Astrocyte of the spinal cord (primary cell): ENCODE data around the gene ZNF423.

Experiments
- DNase-seq: peaks from one replicate; pipeline ENCODE4 v3.0.0; 2011; ENCODE audit warnings: low read depth, low spot score
- H3K4me3 ChIP-seq: 2 replicates; pipeline ENCODE4 v1.5.1; 2011; ENCODE audit warnings: low read depth, mild to moderate bottlenecking, low read length, moderate library complexity
- in situ Hi-C: cut with HindIII; loops from 2 replicates; pipeline ENCODE4 v1.10.0; 2017; ENCODE audit warnings: low sequenced_read_pairs
- TF ChIP-seq, protein P1 (sequence below): IDR thresholded peaks from 2 replicates; pipeline ENCODE4 v1.5.1; 2012; ENCODE audit warnings: low read depth, mild to moderate bottlenecking, low read length, inconsistent platforms

The ZNF423 gene

GRCh38 chr16:49471038-49471727 lies 384.7 kb downstream of the ZNF423 start:
- TF ChIP-seq, protein P1, sequence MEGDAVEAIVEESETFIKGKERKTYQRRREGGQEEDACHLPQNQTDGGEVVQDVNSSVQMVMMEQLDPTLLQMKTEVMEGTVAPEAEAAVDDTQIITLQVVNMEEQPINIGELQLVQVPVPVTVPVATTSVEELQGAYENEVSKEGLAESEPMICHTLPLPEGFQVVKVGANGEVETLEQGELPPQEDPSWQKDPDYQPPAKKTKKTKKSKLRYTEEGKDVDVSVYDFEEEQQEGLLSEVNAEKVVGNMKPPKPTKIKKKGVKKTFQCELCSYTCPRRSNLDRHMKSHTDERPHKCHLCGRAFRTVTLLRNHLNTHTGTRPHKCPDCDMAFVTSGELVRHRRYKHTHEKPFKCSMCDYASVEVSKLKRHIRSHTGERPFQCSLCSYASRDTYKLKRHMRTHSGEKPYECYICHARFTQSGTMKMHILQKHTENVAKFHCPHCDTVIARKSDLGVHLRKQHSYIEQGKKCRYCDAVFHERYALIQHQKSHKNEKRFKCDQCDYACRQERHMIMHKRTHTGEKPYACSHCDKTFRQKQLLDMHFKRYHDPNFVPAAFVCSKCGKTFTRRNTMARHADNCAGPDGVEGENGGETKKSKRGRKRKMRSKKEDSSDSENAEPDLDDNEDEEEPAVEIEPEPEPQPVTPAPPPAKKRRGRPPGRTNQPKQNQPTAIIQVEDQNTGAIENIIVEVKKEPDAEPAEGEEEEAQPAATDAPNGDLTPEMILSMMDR = no peak
- no peak for DNase-seq
- in situ Hi-C loops = no loop called here
- H3K4me3 ChIP-seq = no peak overlapping the region

DNA sequence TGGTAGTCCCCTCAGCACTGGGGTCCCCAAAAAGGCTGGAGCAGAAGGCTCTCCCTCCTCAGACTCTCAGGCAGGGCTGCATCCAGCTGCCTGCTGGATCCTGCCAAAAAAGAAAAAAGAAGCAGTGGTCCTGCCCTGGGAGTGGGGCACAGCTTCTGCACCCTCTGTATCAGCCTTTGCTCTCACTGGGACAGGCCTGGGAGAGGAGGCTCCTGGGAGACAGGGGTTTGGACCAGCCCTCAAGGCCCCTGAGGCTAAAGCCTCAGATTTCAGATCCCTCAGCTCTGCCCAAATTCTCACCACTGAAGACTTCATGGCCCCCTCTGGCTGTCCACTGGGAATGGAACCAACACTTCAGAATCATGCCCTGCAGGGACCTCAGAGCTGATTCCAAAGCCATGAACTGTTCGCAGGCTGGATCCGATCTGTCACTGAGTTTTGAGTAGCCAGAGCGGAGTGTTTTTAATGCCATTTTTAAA lies 385.4 kb downstream of the ZNF423 start:
- in situ Hi-C loops = no loop called here

DNA sequence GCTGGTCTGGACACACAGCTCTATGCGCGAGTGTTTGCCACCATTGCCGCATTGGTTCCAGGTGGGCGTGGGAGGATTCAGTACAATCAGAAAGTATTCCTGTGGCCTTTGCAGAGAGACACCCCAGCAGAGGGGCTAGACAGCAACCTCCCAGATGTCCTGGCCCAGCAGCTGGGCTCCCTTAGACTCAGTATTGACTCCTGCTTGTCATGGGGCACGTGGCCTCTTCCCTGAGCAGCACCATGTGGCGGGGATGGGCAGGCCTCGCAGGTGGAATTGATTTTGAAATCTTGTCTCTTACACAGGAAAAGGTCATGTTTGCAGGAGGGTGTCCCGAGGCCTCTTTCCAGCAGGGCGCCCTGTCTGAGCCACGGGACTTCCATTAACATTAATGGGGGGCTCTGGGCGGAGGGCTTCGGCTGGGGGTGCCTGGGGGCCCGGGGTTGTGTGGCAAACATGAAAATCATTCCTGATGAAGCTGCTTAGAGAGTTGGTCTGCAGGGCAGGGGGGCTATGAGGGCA lies 385.9 kb downstream of the ZNF423 start:
- TF ChIP-seq, protein P1 = no peak
- DNase-seq = no peak
- in situ Hi-C loops = no loop called here
- H3K4me3 ChIP-seq = no peak overlapping the region

More for the DNA sequence above, 385.4 kb downstream of the ZNF423 start:
- TF ChIP-seq, protein P1 = no peak
- DNase-seq = no peak
- no peak overlapping the region for H3K4me3 ChIP-seq

DNA sequence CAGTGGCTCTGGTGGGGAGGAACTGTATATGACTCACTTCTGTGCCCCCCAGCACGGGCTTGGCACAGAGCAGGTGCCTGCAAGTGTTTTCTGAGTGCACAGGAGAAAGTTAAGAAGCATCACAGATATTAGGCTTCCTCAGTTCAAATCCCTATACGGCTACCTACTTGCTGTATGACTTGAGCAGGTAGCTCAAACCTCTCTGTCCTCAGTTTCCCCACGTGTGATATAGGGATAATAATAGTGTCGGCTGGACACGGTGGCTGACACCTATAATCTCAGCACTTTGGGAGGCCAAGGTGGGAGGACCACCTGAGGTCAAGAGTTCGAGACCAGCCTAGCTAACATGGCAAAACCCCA lies 386.6 kb downstream of the ZNF423 start:
- no peak overlapping the region for H3K4me3 ChIP-seq
- in situ Hi-C loops = no loop called here
- no peak for DNase-seq
- TF ChIP-seq, protein P1 = no peak

DNA sequence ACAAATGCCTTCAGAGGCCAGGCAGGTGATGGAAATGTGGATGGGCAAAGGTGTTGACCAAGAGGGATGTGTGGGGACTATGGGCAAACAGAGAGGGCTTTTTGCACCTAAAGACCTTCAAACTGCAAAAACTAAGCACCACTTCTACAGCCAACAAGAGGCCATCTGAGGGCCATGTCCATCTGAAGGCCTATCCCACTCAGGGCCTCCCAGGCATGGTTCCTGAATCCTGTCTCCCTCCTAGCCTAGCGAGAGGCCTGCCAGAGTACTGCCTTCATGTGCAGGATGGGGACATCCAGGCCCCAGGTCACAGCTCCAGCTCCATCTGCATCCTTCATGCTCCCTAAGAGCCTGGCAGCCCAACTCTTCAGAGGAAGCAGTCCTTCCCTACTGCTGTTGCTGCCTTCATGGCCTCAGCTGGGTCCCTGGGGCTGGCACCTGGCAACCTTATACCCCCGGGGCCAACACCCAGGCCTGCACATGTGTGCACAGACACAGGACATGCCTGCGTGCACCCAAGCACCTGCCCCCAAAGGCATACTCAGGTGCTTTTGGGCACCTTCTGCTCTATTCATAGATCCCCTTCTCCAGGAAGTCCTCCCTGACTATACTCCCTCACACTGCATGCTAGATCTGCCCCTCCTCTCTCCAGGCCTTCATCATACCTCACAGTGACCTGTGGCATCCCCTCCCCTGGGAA lies 387.2 kb downstream of the ZNF423 start:
- DNase-seq = no peak
- H3K4me3 ChIP-seq = no peak overlapping the region
- TF ChIP-seq, protein P1 = no peak
- in situ Hi-C loops = no loop called here

DNA sequence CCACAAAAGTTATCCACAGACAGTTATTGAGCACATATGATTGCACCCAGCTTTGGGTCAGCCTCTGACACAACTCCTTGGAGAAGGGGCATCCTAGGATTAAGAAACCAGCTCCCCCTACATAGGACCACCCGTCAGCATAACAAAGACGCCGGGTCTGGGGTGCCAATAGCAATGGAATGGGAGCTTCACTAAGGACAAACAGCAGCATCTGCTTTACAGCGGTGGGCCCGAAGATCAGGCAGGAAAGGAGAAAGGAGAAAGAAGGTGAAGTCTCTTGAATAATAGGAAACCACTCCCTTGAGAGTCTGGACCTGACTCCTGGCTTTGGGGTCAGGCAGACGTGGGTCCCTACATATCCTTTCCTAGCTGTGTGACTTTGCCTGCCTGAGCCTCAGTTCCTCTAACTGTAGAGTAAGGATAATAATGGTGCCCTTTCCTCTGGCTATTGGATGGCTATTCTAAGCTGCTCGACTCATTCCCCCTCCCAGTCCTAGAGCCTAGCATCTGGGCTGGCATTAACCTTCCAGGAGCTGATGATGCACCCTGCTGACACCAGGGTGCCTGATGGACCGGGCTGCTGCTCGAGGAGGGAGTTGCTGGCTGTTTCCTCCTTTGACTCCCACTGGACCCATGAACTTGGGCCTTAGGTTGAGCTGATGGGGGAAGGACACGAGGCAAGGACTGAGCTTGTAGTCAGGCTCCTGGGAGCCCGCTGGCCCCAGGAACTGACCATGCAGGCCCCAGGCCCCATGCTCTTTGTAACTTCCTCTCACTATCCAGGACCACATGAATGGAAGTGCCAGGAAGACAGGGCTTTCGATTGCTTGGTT lies 388.2 kb downstream of the ZNF423 start:
- TF ChIP-seq, protein P1 = no peak
- DNase-seq = no peak
- in situ Hi-C loops = no loop called here
- no peak overlapping the region for H3K4me3 ChIP-seq
